Activated CD8-positive, alpha-beta T cell treated with anti-CD3 and anti-CD28 coated beads, Interleukin-2, amount 10 ng/mL, durations not matched to agents 7 days and 5 days (primary cell): Measurements from ENCODE around the gene SIM2. TPM values are rescaled to one million over a fixed set of nuclear protein-coding genes. Genes with fewer than 3 reads are reported as not detected.

Source experiments
- ATAC-seq: fragments of 150-1000 bp; cut with Tn5 transposase; one replicate; pipeline ENCODE4 v1.10.0; 2021; ENCODE audit warnings: moderate library complexity
- CTCF ChIA-PET: fragments of 350-600 bp; sonication (Branson Sonifier 250); formaldehyde crosslinking; loops from one replicate; lab custom pipeline; 2021; ENCODE audit warnings: antibody characterized with exemption; lab: Charles Lee
- POLR2A ChIA-PET: fragments of 350-600 bp; sonication (Branson Sonifier 250); formaldehyde crosslinking; loops from one replicate; lab custom pipeline; 2021; ENCODE audit warnings: antibody characterized with exemption; lab: Charles Lee
- DNase-seq: peaks from one replicate; pipeline ENCODE4 v3.0.0-alpha.2; 2020
- H3K27ac Mint-ChIP-seq: one replicate; pipeline ENCODE4 v1.8.0; 2021; ENCODE audit warnings: mild to moderate bottlenecking, mixed read lengths
- H3K27me3 Mint-ChIP-seq: one replicate; pipeline ENCODE4 v1.8.0; 2021; ENCODE audit warnings: low read depth, mixed read lengths
- H3K36me3 Mint-ChIP-seq: one replicate; pipeline ENCODE4 v1.8.0; 2021; ENCODE audit warnings: low read depth, mixed read lengths
- H3K4me1 Mint-ChIP-seq: one replicate; pipeline ENCODE4 v1.8.0; 2021; ENCODE audit warnings: low read depth, mixed read lengths
- H3K4me3 Mint-ChIP-seq: one replicate; pipeline ENCODE4 v1.8.0; 2021; ENCODE audit warnings: mild to moderate bottlenecking, mixed read lengths
- H3K9me3 Mint-ChIP-seq: one replicate; pipeline ENCODE4 v1.8.0; 2022; ENCODE audit warnings: mixed read lengths; ENCODE audit not compliant: insufficient read depth
- total RNA-seq, 2 experiments: library from RNA; stranded (reverse); gene quantifications; one replicate each; pipeline ENCODE4 v1.2.3, GENCODE V29; 2021

Gene SIM2
- total RNA-seq, 2 experiments from 2014 or later: not detected

DNA sequence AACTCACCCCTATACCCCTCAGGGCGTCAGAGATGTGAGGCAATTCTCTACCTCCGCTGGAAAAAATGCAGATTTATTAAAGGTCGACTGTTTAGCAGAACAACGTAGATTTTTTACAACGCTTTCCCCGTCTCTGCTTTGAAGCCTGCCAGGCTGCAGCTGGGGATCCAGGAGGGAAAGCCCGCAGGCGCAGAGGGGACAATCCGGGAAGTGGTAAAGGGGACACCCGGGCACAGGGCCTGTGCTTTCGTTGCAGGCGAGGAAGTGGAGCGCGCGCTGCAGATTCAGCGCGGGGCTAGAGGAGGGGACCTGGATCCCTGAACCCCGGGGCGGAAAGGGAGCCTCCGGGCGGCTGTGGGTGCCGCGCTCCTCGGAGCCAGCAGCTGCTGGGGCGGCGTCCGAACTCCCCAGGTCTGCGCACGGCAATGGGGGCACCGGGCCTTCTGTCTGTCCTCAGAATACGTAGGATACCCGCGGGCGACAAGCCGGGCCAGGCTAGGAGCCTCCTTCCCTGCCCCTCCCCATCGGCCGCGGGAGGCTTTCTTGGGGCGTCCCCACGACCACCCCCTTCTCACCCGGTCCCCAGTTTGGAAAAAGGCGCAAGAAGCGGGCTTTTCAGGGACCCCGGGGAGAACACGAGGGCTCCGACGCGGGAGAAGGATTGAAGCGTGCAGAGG is 5.5 kb downstream of the SIM2 start:
- H3K4me3 Mint-ChIP-seq: no peak overlapping the region
- no peak for ATAC-seq
- no peak overlapping the region for H3K27ac Mint-ChIP-seq
- peaks cover 41% of the 10 kb centered on the region for H3K4me1 Mint-ChIP-seq
- H3K9me3 Mint-ChIP-seq: no peaks in the 10 kb centered on the region
- POLR2A ChIA-PET: no interaction called here
- CTCF ChIA-PET: no interaction called here
- H3K27me3 Mint-ChIP-seq: peaks cover 74% of the 10 kb centered on the region
- H3K36me3 Mint-ChIP-seq: peaks cover 3% of the 10 kb centered on the region
- no peak for DNase-seq

- no peak overlapping the region for H3K27ac Mint-ChIP-seq
- H3K9me3 Mint-ChIP-seq: no peaks in the 10 kb centered on the region
- H3K27me3 Mint-ChIP-seq: peaks cover 78% of the 10 kb centered on the region
- H3K4me1 Mint-ChIP-seq: peaks cover 39% of the 10 kb centered on the region
- ATAC-seq (no peak), DNase-seq (no peak)
- CTCF ChIA-PET: interaction anchor here (1.1 to 1.4 kb wide), 2 partner anchors 11 to 75 kb away, joined by 3 to 4 read pairs; no protein-coding TSS in a partner anchor
- no peak overlapping the region for H3K4me3 Mint-ChIP-seq
- peaks cover 2% of the 10 kb centered on the region for H3K36me3 Mint-ChIP-seq
- POLR2A ChIA-PET: no interaction called here
These were observed 6.2 kb downstream of the SIM2 start for GRCh38 chr21:36704958-36705678.

- no peak overlapping the region for H3K4me3 Mint-ChIP-seq
- peaks cover 77% of the 10 kb centered on the region for H3K27me3 Mint-ChIP-seq
- POLR2A ChIA-PET: no interaction called here
- peaks cover 33% of the 10 kb centered on the region for H3K4me1 Mint-ChIP-seq
- CTCF ChIA-PET: interaction anchor here (1.1 to 1.4 kb wide), 3 partner anchors 11 to 75 kb away, joined by 3 to 5 read pairs (median 4); no protein-coding TSS in a partner anchor
- DNase-seq: no peak
- H3K9me3 Mint-ChIP-seq: no peaks in the 10 kb centered on the region
- no peak for ATAC-seq
- no peak overlapping the region for H3K27ac Mint-ChIP-seq
- H3K36me3 Mint-ChIP-seq: peaks cover 2% of the 10 kb centered on the region
These were observed 7.0 kb downstream of the SIM2 start for GRCh38 chr21:36705679-36706481.

GRCh38 chr21:36706482-36706852 is 7.6 kb downstream of the SIM2 start:
- CTCF ChIA-PET: interaction anchor here (1.1 to 1.4 kb wide), 3 partner anchors 10 to 76 kb away, joined by 3 to 5 read pairs (median 4); no protein-coding TSS in a partner anchor
- H3K27ac Mint-ChIP-seq: no peak overlapping the region

GRCh38 chr21:36706951-36707762 is 8.2 kb downstream of the SIM2 start:
- ChIA-PET POLR2A (no interaction called here), CTCF (interaction anchor here (1.2 kb wide), 1 partner anchor 16 kb away, joined by 5 read pairs; no protein-coding TSS in a partner anchor)
- Mint-ChIP-seq H3K27ac (no peak overlapping the region), H3K4me1 (peaks cover 26% of the 10 kb centered on the region), H3K9me3 (no peaks in the 10 kb centered on the region), H3K36me3 (peaks cover 2% of the 10 kb centered on the region), H3K27me3 (peaks cover 76% of the 10 kb centered on the region), H3K4me3 (peak overlapping the region; percentile 34)
- ATAC-seq: no peak
- DNase-seq: no peak

More at GRCh38 chr21:36706482-36706852, 7.6 kb downstream of the SIM2 start:
- no peak for ATAC-seq
- Mint-ChIP-seq H3K4me1 (peaks cover 31% of the 10 kb centered on the region), H3K4me3 (no peak overlapping the region), H3K9me3 (no peaks in the 10 kb centered on the region), H3K27me3 (peaks cover 79% of the 10 kb centered on the region), H3K36me3 (peaks cover 2% of the 10 kb centered on the region)
- DNase-seq: no peak
- POLR2A ChIA-PET: no interaction called here

GRCh38 chr21:36707763-36708285 is 8.9 kb downstream of the SIM2 start:
- POLR2A ChIA-PET: no interaction called here
- Mint-ChIP-seq H3K36me3 (peaks cover 2% of the 10 kb centered on the region), H3K27me3 (peaks cover 78% of the 10 kb centered on the region), H3K27ac (no peak overlapping the region), H3K9me3 (no peaks in the 10 kb centered on the region), H3K4me3 (no peak overlapping the region), H3K4me1 (peaks cover 26% of the 10 kb centered on the region)
- DNase-seq: no peak
- CTCF ChIA-PET: no interaction called here
- no peak for ATAC-seq

DNA sequence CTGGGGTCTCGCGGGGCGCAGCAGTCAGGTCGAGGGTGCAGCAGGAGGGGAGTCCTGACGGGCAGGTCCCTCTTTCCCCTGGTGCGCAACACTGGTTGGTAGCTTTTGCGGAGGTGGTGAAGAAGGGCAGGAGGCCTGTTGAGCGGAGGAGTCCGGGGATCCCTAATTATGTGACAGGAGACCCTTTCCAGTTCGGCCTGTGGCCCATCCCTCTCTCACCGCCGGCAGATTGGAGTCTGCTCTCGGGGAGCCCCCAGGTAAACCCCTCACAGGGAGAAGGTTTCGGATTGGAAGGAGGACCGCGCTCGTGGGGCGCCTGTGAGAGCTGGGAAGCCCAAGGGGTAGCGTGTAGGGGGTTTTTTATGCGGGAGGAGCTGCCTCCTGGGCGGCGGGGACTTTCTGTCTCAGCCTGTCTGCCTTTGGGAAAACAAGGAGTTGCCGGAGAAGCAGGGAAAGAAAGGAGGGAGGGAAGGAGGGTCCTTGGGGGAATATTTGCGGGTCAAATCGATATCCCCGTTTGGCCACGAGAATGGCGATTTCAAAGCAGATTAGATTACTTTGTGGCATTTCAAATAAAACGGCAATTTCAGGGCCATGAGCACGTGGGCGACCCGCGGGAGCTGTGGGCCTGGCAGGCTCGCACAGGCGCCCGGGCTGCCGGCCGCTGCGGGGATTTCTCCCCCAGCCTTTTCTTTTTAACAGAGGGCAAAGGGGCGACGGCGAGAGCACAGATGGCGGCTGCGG is 9.5 kb downstream of the SIM2 start:
- Mint-ChIP-seq H3K27me3 (peaks cover 78% of the 10 kb centered on the region), H3K36me3 (peaks cover 2% of the 10 kb centered on the region), H3K4me1 (peaks cover 26% of the 10 kb centered on the region), H3K27ac (no peak overlapping the region), H3K4me3 (peak overlapping the region; percentile 5), H3K9me3 (no peaks in the 10 kb centered on the region)
- ATAC-seq: no peak
- CTCF ChIA-PET: no interaction called here
- DNase-seq: no peak
- POLR2A ChIA-PET: no interaction called here

DNA sequence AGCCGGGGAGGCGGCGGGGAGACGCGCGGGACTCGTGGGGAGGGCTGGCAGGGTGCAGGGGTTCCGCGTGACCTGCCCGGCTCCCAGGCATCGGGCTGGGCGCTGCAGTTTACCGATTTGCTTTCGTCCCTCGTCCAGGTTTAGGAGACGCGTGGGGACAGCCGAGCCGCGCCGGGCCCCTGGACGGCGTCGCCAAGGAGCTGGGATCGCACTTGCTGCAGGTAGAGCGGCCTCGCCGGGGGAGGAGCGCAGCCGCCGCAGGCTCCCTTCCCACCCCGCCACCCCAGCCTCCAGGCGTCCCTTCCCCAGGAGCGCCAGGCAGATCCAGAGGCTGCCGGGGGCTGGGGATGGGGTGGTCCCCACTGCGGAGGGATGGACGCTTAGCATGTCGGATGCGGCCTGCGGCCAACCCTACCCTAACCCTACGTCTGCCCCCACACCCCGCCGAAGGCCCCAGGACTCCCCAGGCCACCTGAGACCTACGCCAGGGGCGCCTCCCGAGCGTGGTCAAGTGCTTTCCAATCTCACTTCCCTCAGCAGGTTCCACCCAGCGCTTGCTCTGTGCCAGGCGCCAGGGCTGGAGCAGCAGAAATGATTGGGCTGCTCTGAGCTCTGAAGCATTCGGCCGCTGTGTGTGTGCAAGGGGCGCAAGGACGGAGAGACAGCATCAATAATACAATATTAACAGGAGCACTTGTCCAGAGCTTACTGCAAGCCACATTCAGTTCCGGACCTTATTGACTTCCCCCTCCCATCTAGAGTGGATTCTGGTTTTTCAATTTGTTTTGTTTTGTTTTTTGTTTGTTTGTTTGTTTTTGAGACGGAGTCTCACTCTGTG is 10.3 kb downstream of the SIM2 start:
- DNase-seq: no peak
- peaks cover 24% of the 10 kb centered on the region for H3K4me1 Mint-ChIP-seq
- no peak overlapping the region for H3K27ac Mint-ChIP-seq
- no peak overlapping the region for H3K4me3 Mint-ChIP-seq
- ChIA-PET CTCF (no interaction called here), POLR2A (no interaction called here)
- no peaks in the 10 kb centered on the region for H3K9me3 Mint-ChIP-seq
- ATAC-seq: peak; percentile 15
- H3K27me3 Mint-ChIP-seq: peaks cover 77% of the 10 kb centered on the region
- H3K36me3 Mint-ChIP-seq: peaks cover 2% of the 10 kb centered on the region

GRCh38 chr21:36709868-36710728 is 11.2 kb downstream of the SIM2 start:
- ATAC-seq: no peak
- H3K4me1 Mint-ChIP-seq: peaks cover 22% of the 10 kb centered on the region
- H3K4me3 Mint-ChIP-seq: no peak overlapping the region
- H3K27me3 Mint-ChIP-seq: peaks cover 81% of the 10 kb centered on the region
- peaks cover 2% of the 10 kb centered on the region for H3K36me3 Mint-ChIP-seq
- ChIA-PET POLR2A (no interaction called here), CTCF (interaction anchor here (1.4 kb wide), 1 partner anchor 144 kb away, joined by 3 read pairs; no protein-coding TSS in a partner anchor)
- no peaks in the 10 kb centered on the region for H3K9me3 Mint-ChIP-seq
- no peak overlapping the region for H3K27ac Mint-ChIP-seq
- DNase-seq: no peak
